HG02943 (cell line): ENCODE data around the gene LTBP2.

Source experiments
- ATAC-seq: cut with Tn5 transposase; IDR thresholded peaks from one replicate; pipeline ENCODE4 v1.9.1; 2021; ENCODE audit warnings: mild to moderate bottlenecking, low read depth, moderate library complexity; ENCODE audit not compliant: unreplicated experiment

LTBP2 gene

DNA sequence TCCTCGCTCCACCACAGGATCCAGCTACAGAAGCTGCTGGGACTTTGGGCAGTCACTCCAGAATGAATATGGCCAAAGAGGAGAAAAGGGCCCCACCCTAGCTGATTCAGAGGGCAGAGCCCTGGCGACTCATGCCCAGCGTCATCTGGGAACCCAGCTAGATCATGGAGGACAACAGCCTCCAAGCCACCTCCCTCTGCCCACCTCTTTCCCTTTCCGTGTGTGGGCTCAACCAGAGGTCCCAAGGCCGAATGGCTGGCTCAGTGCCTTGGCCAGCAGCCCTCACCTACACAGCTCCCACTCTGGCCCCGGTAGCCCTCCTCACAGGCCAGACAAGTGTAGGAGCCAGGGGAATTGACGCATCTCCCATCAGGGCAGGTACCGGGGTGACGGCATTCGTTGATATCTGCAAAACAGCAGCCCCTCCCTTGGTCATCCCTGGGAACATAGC is 101.1 kb downstream of the LTBP2 start:
- ATAC-seq, result no peak

DNA sequence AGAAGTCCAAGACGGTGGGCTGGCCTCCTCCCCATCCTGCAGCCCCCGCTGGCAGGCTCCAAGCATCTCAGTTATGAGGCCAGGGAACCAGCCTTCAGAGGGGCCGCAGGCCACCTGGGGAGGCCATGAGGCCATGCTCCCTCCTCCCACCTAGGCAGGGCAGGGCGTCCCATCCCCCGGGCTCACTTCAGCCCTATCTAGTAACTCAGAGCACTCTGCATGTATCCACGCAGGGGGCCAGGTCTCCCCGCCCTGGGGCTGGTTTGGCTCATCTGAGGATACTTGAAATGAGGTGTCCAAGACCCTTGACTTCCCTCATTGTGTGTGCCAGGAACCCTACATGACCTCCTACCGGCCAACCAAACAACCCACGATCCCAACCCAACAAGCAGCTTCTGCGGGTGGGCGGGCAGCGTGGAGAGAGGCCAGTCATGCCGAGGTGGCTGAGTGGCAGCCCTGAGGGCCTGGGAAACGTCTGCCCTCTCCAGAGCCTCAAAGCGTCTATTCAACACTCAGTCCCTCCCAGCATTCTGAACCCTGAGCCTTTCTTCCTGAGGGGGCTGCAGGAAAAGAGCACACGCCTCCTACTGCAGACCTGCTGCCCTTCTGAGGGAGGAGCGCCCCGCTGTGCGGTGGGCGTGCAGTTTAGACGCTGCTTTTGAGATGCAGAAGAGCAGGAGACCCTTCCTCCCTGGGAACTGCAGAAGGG is 101.7 kb downstream of the LTBP2 start:
- ATAC-seq, result no peak

DNA sequence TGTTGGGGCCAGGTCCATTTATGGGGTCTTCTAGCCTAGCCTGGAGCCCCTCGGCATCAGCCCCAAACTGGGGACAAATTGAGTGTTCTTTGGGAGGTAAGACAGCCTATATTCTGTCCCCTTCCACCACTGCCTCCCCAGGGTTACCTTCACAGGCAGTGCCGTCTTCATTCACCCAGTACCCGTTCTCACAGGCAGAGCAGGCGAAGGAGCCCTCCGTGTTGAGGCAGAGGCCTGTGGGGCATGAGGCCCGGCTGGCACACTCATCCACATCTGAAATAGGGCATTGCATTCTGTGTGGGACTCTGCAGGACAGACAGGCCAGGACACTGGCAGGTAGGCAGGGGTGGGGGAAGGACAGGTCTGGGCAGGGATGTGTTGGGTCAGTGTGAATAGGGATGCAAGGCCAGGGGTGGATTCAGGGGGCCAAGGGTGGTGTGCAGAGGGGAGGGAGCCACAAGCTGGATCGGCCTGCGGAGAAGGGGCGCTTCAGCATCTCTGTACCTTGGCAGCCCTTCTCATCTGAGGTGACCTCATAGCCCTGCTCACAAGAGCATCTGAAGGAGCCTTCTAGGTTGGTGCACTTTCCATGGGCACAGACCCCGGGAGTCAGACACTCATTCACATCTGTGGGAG is 102.3 kb downstream of the LTBP2 start:
- ATAC-seq, result no peak

DNA sequence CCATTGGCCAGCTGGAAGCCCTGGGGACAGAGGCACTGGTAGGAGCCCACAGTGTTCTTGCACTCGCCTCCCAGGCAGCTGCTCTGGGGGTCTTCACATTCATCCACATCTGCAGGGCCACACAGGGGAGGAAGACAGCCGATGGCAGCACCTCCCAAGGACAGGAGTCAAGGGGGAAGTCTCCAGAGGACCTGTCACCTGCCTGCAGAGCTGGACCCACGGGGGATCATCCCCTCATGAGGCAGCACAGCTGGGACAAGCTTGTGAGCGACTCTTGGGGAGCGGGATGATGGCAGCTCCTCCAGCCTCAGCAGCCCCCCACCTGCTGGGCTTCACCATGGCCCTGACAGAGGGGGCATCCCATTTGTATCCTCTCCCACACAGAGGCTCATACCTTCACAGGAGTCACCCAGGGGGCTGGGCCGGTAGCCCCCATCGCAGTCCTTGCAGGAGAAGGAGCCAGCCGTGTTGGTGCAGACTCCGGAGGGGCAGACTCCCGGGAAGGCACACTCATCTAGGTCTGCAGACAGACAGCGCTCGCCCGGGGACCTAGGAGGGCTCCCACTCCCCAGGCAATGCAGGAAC is 103.1 kb downstream of the LTBP2 start:
- no peak for ATAC-seq

DNA sequence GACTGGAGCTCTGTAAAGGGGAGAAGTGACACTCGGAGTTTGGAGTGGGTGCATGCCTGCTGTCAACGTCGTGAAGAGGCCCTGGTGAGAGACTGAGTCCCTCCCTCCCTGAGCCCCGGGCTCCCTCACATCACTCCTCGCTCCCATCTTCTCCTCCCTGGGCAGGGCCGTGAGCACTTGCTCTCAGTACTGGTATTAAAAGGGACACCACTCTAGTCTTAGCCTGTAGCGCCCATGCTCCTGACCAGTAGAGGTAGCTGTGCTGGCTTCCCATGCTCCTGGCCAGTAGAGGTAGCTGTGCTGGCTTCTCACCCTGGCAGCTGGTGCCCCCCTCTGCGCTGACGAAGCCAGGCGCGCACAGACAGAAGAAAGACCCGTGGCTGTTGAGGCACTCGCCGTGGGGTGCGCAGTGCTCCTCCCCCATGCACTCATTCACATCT is 103.7 kb downstream of the LTBP2 start:
- ATAC-seq, result no peak

DNA sequence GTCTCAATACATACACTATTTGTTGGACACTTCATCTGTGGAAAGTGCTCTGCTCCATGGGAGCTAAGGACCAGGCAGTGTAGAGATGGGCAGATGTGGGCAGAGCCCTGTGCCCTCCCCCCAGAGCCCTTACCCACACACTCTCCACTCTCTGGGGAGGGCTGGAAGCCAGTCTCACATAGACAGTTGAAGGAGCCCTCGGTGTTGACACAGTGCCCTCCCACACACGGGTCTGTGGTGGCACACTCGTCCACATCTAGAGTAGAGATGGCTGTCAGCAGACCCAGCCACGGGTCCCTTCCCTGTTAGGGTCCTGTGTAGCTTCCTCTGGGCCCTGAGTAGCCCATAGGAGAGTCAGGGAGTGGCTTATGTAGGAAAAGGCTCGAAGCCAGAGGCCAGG is 104.2 kb downstream of the LTBP2 start:
- ATAC-seq, result no peak

DNA sequence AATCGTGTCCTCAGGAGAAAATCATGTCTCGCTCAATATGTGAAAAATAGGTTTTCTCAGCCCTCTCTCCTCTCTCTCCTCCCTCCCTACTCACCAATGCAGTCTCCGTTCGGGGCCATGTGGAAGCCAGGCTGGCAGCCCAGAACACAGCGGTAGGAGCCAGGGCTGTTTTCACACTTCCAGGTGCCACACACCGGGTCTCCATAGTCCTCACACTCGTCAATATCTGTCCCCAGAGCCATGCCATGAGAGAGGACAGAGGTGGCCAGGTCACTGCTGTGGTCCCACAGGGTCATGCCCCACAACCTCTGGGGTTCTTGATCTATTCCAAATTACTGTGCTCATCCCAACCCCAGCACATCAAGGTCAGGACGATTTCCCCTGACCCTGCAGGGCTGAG is 105.0 kb downstream of the LTBP2 start:
- no peak for ATAC-seq

DNA sequence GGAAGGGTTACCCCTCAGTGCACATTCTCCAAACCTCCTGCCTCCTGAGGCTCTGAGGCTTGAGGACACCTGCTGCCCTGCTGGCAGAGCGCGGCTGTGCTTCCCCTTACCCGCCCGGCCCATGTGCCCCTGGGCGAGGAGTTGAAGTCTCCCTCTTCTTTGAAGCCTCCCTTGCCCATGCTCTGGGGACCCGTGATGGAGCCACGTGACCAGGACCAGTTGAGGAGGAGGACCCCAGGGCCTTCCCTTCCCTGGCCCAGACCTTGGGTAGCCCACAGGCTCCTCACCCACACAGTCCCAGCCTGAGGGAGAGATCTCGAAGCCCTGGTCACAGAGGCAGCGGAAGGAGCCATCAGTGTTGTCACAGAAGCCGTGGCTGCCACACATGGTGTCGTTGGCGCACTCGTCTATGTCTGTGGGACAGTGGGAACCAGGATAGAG is 105.6 kb downstream of the LTBP2 start:
- no peak for ATAC-seq

DNA sequence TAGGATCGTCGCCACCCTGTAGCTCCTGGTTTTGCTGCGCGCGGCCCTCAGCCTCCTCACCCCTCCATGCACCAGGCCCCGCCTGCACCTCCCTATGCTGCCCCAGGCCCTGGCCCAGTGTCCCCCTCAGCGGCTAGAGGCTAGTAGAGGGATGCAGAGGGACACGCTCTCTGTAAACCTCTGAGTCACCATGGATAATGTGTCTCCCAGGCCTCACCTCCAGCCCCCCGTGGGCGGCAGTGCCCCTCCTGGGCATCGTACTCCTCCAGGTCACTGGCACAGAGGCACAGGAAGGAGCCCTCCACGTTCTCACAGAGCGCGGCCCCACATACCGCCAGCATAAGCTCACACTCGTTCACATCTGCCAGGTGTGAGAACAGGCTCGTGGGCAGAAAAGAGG is 106.2 kb downstream of the LTBP2 start:
- ATAC-seq, result no peak

DNA sequence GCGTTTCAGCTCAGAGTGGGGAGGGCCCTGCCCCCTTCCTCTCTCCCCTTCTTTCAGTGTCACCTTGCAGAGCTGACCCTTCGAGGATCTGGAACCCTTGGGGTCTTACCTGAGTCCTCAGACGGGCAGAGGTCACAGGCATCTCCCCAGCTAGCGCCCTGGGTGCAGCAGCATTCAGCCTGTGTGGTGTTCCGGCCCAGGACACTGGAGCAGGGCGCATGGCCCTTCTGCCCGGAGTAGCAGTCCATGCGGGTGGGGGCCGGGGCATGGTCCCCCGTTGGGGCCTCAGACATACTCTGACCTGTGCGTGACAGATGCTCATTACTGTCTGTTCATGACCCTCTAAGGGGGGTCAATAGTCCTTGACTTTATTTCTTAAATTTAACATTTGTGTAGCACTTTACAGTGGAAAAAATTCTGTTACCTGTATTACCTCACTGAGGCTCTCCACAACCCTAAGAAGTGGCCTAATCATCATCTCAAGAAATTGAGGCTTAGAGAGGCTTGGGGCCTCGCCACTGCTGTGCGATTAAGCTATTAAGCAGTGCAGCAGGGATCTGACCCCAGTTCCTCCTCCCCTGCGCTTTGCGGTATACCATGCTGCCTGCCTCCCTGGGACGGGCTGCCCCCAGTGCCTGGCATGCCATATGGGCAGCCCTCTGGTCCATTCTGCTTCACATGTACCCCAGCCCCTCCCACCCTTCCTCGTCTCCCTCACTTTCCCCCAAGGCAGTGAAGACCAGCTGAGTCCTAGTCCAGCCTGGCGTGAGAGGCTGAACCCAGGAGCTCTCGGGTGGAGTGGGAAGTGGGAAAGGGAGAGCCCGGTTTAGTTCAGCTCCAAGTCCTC is 106.9 kb downstream of the LTBP2 start:
- no peak for ATAC-seq

DNA sequence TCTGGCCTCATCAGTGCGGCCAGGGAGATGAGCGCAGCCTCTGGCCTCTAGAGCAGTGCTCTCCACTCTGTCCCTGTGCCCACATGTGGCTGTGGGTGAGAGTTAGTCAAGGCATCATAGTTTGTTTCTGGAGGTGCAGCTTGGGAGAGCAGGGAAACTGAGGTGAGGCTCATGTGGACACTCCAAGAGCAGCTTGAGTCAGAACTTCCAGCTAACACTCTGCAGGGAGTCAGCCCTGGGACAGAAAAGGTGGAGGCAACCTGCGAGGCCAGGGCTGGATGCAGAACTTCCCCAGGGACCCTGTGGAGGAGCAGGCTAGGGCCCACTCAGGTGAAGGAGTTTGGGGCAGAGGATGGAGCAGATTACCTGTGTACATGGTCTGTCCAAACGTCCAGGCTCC is 107.6 kb downstream of the LTBP2 start:
- ATAC-seq, result no peak

DNA sequence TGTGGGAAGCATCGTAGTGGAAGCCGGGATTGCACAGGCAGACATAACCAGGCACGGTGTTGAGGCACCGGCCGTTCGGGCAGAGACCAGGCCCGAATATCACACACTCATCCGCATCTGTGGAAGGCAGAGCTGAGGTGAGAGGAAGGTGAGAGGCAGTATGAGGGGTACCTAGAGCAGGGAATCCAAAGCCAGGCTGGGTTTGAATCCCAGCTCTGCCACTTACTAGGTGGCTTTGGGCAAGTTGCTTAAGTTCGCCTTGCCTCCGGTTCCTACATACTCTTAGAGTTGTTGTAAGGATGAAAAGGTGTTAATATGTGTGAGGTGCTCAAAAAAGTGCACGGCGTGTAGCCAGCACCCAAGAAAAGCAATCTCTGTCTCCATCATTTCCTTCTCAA is 108.1 kb downstream of the LTBP2 start:
- no peak for ATAC-seq

DNA sequence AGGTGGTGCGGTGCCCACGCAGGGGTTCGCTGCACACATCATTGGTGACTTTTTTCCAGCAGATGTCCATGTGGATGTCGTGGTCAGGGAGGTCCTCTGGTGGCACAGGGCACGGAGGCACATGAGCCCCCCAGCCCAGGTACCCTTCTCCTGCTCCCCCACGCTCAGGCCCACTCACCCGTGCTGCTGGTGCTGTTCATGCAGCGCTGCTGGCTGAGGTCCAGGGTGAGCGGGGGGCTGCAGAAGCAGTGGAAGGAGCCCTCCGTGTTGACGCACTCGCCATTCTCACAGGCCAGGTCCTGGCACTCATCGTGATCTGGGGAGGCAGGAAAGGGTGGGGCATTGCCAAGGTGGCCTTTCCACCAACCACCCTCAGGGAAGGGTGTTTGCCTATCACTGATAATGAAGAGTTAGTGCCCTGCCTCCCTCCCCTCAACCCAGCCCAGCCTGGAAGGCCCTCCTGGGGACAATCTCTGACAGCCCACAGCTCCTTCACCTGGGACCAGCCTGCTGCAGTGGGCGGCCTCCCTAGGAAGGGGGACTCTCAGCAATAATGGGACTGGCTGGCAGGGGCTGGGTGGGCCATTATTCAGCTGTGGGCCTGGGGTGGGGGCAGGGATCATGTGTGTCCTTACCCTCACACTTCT is 108.6 kb downstream of the LTBP2 start:
- no peak for ATAC-seq

DNA sequence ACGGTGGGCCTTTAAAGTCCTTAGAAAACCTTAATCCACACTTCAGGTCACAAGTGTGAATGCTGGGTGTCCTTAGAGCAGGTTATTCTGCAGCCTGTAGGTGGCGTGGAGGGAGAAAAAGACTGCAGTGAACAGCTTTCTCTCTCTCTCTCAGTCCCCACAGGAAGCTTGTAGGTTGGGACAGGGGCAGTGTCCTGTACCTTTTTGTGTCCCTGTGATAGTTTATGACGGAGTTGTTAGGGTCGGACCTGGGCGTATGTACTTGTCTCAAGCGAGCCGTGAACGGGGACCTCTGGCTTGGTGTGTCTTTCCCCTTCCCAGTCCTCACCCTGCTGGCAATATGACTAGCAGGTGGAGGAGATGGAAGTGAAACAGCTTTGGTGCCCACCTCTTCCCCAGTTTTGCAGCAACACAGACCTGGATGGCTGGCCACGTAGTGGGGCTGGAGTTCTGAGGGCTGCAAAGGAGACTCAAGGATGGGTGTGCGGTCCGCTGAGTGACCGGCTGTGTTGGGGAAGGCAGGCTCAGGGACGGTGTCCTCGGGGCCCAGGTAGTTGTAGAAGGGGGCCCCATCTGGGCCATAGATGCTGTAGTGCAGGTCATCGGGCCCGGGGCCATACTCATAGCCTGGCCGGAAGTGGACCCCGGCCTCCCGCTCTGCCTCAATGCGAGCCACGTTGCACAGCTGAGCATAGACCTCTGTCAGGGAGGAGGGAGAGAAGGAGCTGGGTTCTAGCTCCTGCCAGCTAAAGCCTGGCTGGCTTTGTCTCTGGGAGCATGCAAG is 109.6 kb downstream of the LTBP2 start:
- no peak for ATAC-seq

DNA sequence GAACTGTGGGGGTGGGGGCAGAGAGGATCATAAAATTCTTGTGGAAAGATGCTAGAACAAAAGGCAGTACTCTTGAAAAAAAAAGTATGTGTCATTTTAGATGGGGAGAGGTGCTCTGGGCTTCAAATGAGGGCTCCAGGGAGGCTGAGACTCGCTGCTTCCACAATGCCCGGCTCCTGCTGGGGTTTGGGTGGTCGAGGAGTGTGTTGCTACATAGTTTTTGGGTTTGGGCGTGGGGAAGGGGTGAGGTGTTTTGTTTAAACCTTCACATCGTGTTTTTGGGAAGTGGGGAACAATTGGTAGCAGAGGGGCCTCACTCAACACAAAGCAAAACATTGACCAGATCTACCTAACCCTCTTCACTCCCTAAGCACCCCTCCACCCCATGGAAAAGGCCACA is 110.3 kb downstream of the LTBP2 start:
- ATAC-seq, result no peak

DNA sequence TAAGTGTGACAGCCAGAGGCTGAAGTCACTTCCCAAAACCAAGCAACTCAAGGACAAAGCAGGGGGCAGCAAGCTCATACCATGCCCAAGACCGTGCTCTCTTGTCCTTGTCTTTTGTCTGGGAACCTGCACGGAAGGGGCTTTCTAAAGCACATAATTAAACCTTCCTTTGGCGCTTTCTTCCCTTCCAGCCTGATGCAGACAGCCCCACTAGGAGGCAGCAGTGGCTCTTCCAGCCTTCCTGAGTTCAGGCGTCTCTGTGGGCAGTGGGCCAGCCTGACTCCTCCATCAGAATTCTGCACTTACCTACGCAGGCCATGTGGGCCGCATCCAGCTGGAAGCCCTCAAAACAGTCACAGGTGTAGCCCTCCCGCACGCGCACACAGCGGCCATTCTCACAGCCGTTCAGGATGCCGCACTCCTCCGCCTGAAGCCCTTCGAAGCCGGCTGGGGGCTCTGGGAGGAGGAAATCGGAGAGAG is 110.9 kb downstream of the LTBP2 start:
- no peak for ATAC-seq

DNA sequence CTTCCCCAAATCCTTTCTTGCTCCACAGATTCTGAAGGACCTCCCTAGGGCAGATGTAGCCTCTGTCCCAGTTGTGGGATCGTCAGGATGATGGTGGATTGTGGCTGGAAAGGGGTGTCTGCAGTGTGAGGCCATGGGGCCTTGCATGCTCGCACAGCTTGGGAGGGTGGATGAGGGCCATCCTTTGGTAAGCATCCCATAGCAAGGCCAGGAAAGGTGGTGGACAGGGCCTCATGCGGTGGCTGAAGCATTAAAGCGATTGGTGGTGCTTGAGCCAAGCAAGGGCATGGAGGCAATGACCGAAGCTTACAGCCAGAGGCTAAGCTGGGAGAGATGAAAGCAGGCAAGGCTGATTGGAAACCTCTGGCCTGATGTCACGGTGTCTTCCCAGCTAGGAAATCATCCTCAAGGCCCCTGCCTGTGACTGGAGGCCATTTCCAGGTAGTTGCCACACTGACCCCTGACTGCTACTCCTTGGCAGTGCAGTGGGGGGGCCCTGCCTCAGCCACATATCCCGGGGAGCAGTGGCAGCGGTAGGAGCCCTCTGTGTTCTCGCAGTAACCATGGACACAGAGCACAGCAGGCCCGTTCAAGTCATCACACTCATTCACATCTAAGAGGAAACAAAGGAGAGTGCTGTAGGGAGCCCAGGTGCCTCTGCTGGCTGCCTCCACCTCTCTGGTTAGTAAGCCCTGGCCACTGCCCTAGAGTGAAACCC is 111.5 kb downstream of the LTBP2 start:
- no peak for ATAC-seq

DNA sequence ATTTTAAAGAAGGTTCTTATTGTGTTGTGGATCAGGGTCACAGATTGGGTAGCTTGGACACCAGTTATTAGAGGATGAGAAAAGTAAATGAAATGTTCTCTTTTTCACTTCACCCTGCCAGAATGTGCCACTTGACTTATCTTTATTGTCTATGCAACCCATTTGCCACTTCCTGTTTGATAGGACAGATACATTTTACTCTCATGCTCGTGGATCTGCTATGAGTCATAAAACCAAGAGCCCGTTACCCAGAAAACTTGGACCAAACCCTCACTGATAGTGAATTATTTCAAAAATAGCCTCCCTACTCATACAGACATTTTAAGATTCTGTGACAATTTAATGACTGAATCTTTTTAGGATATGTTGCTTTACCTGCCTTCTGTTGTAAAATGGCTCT is 116.7 kb downstream of the LTBP2 start:
- ATAC-seq, result no peak
